GM18907 (cell line): Measurements from ENCODE around the gene TTC21A.
"Not testable (repeated sequence)": the region's sequence is repeated elsewhere in the genome, so short reads cannot be mapped to it uniquely, and the experiment has no call there.

Experiments
- ATAC-seq: cut with Tn5 transposase; IDR thresholded peaks from one replicate; pipeline ENCODE4 v1.9.1; 2021; ENCODE audit warnings: mild to moderate bottlenecking, moderate library complexity; ENCODE audit not compliant: unreplicated experiment

TTC21A gene

GRCh38 chr3:39149498-39150147 is 42.1 kb downstream of the TTC21A start:
- no peak for ATAC-seq

- ATAC-seq, result no peak
Observed at GRCh38 chr3:39150148-39150802, 42.8 kb downstream of the TTC21A start.

- ATAC-seq, result no peak
Observed at GRCh38 chr3:39150803-39151631, 43.5 kb downstream of the TTC21A start.

GRCh38 chr3:39153977-39154279 is 46.4 kb downstream of the TTC21A start:
- ATAC-seq, result no peak

GRCh38 chr3:39154280-39155021 is 47.0 kb downstream of the TTC21A start:
- no peak for ATAC-seq

- ATAC-seq, result no peak
Observed at GRCh38 chr3:39156421-39156820, 48.9 kb downstream of the TTC21A start.

GRCh38 chr3:39157359-39157758 is 49.9 kb downstream of the TTC21A start:
- ATAC-seq, result no peak

GRCh38 chr3:39158148-39158715 is 50.8 kb downstream of the TTC21A start:
- no peak for ATAC-seq

GRCh38 chr3:39164414-39164813 is 56.9 kb downstream of the TTC21A start:
- ATAC-seq, result no peak

GRCh38 chr3:39165518-39165917 is 58.0 kb downstream of the TTC21A start:
- no peak for ATAC-seq

- ATAC-seq, result no peak
Observed at GRCh38 chr3:39166134-39166710, 58.7 kb downstream of the TTC21A start.

- no peak for ATAC-seq
Observed at GRCh38 chr3:39166932-39167532, 59.6 kb downstream of the TTC21A start.

GRCh38 chr3:39168156-39168780 is 60.8 kb downstream of the TTC21A start:
- no peak for ATAC-seq

GRCh38 chr3:39169712-39170111 is 62.2 kb downstream of the TTC21A start:
- no peak for ATAC-seq

- no peak for ATAC-seq
Observed at GRCh38 chr3:39170461-39170860, 63.0 kb downstream of the TTC21A start.

GRCh38 chr3:39170877-39171276 is 63.4 kb downstream of the TTC21A start:
- not testable (repeated sequence) for ATAC-seq

GRCh38 chr3:39171860-39172259 is 64.4 kb downstream of the TTC21A start:
- no peak for ATAC-seq

GRCh38 chr3:39173318-39174125 is 66.0 kb downstream of the TTC21A start:
- ATAC-seq, result no peak
